Stimulated activated CD8-positive, alpha-beta memory T cell treated with anti-CD3 and anti-CD28 coated beads, Interleukin-7, amount 100 ng/mL, for 1 hour (primary cell): Measurements from ENCODE around the gene LSS.
"Not testable (repeated sequence)": the region's sequence is repeated elsewhere in the genome, so short reads cannot be mapped to it uniquely, and the experiment has no call there.

Source experiments
- DNase-seq, 2 donors: peaks; one replicate each; pipeline ENCODE4 v3.0.0-alpha.2; 2020; ENCODE audit warnings: low read depth in 2 of 2

LSS gene

DNA sequence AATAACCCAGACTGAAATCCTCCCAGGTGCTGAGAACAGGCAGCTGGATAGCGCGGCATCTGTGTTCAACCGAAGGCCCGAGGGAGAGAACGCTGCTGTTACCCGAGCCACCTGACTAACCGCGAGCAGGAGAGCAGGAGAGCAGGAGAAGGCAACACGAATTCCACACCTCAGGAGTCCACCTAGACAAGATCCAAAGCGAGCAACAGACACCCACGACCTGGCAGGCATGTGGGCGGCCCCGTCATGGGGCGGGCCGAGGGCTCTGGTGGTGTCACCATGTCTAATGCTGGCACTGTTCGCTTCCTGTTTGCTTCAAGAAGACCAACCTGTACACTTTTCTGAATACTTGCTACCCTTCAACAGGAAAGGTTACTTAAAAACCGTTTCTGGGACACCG, 23.4 kb downstream of the LSS start:
- no peak for DNase-seq

DNA sequence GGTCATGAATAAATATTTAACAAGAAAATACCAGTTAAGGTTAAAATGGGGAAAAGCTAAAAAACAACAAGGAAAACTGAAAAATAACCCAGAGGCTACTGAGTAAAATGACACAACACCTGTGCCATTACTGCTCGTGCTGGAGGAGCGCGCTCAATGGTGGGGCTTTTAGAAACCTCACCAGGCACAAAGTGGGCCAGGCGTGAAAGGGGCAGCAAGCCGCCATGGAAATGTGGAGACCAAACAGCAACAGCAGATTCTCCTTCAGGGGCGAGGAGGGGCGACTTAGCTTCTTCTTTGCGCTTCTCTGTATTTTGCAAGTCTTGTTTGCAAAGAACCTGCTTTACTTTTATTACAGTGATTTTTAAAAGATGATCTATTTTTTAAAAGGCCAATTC, 25.4 kb downstream of the LSS start:
- no peak for DNase-seq

DNA sequence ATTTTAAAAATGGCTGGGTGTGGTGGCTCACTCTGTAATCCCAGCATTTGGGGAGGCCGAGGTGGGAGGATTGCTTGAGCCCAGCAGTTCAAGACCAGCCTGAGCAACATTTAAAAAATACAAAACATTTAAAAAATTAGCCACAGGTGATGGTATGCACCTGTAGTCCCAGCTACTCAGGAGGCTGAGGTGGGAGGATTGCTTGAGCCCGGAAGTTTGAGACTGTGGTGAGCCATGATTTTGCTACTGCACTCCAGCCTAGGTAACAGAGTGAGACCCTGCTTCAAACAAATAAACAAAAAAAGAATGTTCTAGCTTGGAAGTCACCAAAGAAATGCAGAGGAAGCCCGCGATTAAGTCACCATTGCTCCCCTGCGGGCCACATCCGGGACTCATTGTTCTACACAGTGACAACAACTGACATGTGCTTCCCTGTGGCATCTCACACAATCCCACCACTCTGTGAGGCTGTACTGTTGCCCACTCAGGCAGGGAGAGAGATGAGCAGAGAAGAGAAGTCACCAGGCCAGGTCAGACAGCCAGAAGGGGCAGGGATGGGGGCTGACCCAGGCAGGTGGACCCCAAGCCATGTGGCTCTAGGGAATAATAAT, 25.9 kb downstream of the LSS start:
- no peak for DNase-seq

DNA sequence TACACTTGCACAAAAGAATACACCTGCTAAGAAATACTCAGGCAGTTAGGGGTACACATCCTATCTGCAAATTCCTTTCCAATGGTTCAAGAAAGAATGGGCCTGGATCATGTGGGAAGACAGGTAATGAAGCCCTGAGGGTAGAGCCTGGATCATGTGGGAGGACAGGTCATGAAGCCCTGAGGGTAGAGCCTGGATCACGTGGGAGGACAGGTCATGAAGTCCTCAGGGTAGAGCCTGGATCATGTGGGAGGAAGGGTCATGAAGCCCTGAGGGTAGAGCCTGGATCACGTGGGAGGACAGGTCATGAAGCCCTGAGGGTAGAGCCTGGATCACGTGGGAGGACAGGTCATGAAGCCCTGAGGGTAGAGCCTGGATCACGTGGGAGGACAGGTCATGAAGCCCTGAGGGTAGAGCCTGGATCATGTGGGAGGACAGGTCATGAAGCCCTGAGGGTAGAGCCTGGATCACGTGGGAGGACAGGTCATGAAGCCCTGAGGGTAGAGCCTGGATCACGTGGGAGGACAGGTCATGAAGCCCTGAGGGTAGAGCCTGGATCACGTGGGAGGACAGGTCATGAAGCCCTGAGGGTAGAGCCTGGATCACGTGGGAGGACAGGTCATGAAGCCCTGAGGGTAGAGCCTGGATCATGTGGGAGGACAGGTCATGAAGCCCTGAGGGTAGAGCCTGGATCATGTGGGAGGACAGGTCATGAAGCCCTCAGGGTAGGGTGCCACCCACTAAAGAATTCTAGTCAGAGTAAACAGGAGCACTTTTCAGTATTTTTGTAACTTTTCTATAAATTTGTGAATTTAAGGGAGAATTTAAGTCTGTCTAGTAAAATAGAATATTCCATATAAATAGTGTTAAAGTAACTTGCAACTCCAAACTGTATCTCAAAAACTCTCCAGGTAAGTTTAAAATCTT, 27.4 kb downstream of the LSS start:
- DNase-seq, result not testable (repeated sequence)

DNA sequence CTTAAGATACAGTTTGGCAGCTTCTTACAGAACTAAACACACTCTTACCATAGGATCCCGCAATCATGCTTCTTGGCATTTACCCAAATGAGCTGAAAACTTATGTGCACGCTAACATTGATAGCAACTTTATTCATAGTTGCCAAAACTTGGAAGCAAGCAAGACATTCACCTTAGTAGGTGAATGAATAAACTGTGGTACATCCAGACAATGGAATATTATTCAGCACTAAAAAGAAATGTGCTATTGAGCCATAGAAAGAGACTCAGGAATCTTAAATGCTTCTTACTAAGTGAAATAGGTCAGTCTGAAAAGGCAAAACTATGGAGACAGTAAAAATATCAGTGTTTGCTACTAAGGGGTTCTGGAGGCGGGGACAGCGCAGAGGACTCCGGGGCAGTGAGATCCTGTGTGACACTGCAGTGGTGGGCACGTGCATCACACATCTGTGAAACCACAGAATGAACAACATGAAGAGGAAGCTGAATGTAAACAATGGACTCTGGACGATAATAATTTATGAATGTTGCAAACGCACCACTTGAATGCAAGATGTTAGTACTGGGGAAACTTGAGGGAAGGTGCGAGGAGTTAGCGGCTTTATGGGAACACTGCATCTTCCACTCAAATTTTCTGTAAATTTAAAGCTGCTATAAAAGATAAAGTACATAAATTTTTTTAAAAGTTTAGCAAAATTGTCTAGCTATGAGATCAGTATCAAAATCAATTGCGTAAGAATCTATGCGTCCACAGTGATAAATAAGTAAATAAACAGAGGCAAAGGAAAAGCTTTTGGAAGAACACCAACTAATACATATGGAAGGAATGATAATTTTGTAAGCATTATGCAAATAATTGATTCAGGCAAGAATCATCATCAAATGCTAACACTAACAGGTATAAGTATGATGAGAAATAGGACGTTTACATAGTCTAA, 28.9 kb downstream of the LSS start:
- no peak for DNase-seq

DNA sequence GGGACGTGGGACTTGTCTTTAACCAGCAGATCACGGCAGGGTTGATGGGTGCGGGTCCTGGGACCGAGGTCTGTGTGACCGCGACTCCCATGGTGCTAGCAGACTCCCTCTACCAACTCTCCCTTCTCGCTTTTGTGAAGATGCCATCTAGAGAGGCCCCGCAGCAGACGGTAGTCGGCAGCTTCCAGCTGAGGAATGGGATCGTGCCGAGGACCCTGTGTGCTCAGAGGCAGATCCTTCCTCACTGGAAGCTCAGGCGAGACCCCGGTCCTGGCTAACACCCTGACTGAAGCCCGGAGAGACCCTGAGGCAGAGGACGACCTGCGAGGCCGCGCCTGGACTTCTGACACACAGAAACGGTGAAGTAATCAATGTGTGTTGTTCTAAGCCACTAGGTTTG, 31.8 kb downstream of the LSS start:
- no peak for DNase-seq

DNA sequence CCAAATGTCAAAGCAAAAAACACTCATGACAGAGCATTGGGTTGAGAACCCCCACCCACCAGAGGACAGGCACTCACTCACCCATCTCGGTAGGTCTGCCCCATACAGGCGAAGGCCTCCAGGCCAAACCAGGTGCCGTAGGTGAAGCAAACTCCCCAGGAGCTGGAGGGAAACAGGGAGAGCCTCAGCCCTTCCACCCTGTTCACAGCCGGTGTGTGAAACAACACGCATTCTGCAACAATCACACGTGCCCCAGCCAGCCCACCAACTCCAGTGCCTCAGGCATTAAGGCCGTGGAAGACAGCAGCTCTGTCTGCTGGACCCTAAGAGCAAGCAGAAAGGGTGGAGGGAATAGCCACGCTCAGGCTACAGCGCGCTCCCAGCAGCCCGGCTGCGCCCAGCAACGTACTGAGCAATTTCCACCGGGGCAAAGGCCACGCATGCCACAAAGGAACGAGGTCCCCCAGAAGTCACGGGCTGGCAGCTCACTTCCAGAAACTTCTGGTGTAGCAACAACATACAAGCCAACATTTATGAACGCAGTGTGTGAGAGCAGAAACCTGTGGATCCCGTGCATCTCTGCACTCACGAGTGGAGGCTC, 32.9 kb downstream of the LSS start:
- no peak for DNase-seq

DNA sequence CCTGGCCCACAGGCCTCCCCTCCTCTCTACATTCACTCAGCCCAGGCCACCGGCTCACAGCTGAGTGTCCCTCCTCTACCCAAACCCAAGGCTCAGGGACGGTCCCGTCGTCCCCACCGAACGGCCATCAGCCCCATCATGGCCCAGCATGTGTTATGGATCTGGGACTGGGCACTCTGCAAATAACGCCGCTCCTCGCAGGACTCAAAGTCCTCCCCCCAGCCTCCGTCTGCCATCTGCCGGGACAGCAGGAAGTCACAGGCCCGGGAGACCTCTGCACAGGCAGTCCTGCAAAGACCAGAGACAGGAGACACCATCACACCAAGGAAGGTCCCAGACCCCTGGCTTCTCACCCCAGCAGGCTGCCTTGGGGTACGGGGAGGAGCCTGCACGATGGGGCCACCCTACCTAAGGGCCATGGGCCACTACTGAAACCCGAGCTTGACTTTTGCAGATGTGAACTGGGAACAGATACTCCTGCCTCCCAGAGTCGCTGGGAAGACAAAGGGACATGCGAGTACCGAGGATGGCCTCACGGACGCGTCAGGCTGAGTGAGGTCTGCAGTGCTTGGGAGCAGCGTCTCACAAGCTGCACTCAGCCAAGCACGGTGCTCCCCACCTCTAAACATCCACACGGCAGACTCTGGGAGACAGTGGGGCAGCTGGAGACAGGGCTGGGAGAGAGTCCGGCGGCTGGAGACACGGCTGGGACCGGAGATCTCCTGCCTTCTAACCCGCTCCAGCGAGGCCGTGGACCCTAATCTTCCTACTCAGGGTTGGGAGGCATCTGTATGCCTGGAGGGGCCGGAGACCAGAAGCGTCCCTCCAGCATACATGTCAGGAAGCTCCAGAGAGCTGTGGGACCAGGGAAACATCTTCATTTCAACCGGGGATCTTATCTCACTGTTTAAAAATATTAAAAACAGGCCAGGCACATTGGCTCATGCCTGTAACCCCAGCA, 33.9 kb downstream of the LSS start:
- DNase-seq, result no peak

DNA sequence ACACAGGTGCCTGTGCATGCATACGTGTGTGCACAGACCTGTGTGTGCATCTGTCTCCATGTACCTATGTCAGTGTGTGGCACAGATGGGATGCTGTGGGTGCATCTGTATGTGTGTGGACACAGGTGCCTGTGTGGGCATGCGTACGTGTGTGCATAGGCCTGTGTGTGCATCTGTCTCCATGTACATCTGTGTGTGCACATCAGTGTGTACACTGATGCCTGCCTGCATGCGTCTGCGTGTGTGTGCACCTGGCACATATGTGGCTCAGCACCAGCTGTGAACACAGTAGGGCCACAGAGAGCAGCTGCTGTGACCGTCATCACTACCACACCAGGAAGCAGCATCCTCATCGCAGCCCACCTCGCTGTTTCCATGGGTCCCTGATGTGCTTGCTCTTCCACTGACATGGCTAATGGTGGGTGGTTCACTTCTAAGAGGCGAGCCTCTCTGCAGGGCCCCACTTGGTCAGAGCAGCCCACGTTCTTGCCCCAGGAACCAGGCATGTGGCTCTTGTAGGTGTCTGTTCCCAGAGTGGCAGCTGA, 34.7 kb downstream of the LSS start:
- DNase-seq, result no peak

DNA sequence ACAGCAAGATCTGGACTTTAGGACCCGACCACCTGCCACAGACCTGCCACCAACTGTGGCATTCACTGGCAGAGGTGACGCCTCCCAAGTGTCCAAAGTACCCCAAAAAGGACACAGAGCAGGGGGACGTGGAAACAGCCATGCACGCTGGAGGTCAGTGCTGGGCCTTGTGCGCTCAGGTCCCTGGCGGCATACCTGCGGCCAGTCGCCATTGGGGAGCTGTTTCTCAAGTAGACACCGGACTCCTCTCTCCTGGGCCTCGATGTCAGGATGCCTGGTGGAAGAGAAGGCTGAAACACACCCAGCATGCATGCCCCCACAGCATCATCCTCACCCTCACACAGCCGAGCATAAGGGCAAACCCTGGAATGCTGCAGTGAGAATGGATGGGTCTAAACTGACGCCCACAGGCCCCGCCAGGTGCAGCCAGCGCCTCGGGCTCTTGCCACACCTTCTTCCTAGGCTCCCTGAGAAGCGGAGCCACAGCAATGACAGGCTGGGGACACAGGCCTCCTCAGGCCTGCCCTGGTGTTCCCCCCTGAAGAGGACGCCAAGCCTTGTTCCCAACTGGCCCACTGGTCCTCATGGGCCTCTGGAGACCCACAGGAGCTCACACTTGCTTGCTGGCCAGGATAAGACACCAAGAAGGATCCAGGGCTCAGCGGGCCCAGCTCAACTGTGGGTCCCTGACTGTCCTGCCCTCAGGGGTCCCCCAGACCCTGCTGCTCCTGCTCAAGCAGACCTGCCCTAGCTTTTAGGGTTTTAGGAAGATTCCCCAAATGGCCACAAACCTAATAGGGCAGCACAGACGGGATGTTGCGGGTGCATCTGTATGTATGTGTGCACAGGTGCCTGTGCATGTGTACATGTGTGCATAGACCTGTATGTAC, 36.6 kb downstream of the LSS start:
- DNase-seq, result no peak

DNA sequence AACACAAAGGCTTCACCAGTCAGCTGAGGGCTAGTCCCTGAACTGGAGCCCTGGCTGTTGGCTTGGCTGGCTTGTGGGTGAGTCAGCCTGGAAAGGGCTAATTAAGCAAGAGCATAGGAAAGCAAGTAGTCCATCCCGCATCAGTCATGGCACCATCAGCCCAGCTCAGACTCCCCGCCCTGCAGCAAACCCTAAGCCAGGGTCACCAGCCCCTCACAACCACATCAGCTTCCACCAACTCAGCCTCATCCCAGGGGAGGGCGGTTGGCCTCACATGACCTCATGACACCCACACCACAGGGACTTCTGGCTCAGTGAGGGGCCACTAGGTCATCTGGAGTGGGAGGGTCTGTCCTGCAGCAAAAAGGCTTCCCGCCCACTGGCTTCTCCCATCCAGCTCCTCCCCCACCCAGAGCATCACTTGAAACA, 37.3 kb downstream of the LSS start:
- no peak for DNase-seq

DNA sequence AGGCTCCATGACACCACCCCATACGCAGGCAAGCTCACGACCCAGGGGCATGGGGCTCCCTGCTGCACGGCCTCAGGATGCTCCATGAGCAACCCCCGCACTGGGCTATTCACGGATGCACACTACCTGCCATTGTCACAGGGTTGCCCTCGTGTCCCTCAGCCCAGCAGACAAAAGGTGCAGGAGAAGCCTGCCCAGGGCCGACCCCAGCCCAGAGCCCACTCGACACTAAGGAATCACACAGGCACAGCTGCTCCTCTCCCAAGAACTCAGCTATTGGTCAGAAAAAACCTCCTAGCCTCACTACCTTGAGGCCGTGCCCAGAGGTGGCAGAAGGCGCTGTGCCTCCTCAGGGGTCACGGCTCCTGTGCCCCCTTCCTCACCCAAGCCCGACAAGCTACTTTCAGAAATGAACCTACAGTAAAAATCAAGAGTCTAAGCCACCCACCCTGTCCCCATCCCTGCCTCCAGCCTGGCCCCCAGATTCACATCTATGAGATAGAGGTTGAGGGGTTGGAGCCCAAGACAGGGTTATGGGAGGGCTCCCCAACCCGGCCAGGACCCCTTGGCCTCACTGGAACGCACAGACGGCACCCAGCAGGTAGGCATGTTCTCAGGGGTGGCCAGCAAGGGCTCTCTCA, 38.0 kb downstream of the LSS start:
- no peak for DNase-seq

DNA sequence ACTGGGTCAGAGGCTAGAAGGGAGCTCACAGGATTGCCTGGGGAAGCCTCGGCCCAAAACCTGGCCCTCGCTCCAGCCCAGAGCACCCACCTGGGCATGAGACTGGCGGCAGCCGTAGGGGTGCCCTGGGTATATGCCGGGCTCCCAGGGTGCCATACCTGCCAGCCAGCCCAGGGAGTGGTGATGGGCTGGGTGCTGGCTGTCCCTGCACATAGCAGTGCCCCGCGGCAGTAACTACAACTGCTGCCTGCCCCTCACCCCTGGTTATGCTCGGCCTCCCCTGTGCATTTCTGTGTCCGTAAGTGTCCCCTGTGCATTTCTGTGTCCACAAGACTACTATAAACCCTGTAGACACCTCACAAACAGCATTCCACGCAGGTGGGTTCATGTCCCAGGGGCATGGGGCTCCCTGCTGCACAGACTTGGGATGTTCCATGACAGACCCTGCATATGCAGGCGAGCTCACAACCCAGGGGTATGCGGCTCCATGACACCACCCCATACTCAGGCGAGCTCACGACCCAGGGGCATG, 38.5 kb downstream of the LSS start:
- DNase-seq, result no peak

DNA sequence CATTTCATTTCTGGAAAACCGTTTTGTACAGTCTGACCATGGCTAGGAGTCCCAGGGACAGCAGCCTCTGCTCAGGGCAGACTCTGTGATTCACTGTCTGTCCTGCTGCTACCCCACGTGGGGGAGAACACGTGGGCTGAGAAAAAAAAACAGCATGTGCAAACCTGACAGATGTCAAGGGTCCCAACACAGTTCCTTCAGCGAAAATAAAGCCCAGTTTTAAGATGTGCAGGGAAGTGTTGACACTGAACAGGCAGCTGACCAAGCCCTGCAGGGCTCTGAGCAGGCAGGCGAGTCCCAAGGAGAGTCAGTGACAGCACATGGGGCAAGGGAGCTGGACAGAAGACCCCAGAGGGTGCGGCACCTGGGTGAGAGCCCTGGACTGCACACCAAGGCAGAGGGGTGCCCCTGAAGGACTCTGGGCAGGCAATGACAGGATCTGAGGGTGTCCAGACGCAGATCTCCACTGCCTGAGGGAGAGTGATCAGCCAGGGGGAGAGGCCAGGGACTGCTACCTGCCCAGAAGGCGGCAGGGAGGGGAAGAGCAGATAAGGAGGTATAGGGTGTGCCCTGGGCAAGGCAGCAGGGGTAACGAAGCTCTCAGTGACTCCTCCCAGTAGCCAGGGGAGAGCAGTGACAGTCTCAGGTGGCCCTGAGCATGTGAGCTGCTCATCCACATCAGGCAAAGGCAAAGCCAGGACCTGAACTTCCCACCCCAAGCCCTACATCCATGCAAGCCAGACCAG, 39.2 kb downstream of the LSS start:
- no peak for DNase-seq

DNA sequence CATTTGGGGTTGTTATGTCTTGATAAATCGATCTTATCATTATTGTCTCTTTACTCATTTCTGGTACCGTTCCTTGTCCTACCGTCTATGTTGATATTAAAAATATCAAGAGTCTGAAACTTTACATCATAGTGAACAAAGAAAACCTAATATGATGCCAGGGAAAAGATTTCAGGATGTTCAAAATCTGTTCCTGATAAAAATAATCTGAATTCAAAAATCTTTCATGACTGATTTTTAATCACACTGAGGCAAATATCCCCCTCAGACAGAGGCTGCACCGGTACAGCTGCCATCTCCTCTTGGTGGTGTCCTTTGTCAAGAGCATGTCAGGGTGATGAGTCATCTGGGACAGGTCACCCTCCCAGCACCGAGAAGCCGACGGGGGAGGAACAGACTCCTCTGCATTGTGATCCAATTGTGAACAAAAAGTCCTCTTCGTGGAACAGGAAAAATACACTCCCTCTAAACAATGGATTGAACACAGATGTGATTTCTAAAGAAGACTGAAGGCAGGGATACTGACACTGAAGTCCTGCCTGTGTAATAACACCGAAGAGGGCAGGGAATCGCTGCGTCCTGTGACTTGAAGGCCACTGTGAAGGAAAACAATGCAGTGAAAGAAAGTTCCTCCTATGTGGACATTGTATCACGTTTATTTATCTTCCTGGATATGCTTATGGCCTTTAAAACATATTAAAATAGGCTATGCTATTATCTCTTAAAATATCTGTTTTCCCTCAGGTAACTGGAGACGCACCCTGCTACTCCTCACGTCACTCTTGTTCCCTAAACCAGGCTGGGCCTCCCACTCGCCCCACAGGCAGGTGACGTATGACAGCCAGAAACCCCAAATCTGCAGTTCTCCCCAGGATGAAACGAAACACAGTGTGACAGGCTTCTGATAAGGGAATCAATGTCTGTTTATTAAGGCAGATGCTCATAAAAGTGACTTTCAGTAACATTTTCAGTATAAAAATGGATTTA, 40.1 kb downstream of the LSS start:
- DNase-seq, result no peak

DNA sequence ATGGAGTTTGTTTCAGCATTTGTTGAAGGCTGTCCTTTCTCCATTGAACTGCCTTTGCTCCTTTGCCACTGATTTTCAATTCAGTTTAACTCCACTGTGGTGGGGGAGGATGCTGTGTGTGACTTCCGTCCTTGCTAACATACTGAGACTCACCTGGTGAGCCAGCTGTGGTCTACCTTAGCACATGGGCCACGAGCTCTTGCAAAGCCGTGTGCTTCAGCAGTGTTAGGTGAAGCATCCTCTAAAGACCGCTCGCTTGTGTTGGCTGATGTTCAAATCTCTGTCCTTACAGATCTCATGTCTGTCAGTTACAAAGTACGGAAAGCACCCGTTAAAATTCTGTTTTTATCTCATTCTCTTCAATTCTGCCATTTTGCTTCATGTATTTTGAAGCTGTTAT, 40.8 kb downstream of the LSS start:
- DNase-seq, result no peak

DNA sequence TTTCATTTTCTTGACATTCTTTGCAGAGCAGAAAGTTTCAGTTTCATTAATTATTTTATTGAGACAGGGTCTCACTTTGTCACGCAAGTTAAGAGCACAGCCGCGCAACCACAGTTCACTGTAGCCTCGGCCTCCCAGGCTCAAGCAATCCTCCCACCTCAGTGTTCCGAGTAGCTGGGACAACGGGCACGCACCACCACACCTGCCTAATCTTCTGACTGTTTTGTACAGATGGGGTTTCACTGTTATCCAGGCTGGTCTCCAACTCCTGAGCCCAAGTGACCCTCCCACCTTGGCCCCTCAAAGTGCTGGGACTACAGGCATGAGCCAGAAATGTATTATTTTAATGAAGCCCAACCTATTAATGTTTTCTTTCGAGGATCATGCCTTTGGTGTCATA, 41.3 kb downstream of the LSS start:
- no peak for DNase-seq
